Measurements from ENCODE around the gene C20orf96.
"Not testable (repeated sequence)": the region's sequence is repeated elsewhere in the genome, so short reads cannot be mapped to it uniquely, and the experiment has no call there.

The C20orf96 gene

DNA sequence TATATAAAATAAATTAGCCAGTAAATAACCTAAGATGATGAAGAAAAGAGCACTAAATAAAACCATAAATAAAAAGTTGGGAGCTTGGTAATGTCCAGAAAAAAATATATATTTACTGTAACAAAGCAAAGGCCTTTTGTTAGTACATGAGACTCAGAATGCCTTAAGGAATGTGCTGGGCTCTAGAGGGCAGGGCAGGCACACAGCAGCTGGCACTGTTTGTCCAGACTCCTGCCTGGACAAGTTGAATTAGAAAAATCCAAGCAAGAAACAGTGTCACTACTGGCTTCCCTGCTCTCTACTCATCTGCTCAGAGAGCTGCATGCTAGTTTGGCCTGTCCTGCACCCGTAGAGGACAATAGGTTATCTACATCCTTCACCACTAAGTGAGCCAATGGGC, 54.7 kb downstream of the C20orf96 start:
- no peak for DNase-seq

DNA sequence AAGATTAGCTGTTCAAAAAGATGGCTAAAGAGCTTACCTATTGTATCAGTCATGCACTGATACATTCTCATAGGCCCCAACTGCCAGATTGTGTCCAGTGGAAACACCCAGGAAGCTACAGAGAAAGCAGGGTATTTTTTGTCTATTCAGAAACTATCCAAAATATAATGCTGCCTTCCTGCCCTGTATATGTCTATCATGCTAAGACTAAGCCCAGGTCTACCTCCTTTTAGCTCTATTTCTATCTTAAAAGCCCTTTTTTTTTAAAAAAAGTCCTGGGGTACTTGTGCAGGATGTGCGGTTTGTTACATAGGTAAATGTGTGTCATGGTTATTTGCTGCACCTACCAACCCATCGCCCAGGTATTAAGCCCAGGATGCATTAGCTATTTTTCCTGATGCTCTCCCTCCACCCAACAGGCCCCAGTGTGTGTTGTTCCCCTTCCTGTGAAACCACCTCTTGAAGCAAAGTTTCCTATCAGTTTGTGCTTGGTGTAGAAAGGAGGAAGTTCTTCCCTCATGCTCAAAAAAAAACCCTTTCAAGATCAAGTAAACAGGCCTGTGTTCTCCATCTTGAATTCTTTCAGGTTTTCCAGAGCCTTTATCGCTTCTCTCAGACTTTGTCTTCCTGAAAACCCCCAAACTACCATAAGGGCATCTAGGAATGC, 63.0 kb downstream of the C20orf96 start:
- no peak for DNase-seq

DNA sequence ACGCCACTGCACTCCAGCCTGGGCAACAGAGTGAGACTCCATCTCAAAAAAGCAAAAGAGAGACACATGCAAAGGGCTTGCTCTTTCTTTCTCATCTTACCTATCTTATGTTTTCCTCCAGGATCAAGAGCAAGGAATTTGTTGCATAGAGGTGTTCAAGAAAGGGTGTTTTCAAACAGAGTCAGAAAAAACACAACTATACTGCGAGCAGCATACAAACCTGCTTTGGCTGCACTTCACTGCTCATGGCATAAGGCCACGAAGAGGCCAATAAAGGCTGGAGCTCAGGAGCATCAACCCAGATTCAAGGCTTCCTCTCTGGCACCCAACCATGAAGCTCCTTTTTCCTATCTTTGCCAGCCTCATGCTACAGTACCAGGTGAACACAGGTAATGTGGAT, 63.6 kb downstream of the C20orf96 start, which contains the start of gene DEFB129:
Gene DEFB129, plus strand, starts transcription at position 301 of the 400 bp plus-strand sequence. Its CDS starts 31 bp downstream, at position 332.
- no peak for DNase-seq

GRCh38 chr20:225879-226278, 64.7 kb downstream of the C20orf96 start:
- not testable (repeated sequence) for DNase-seq

GRCh38 chr20:221258-221830, 69.2 kb downstream of the C20orf96 start:
- DNase-seq: no peak
